Kidney (tissue), 14 donors: ENCODE results near the gene CPZ. TPM values are rescaled to one million over a fixed set of nuclear protein-coding genes. Genes with fewer than 3 reads are reported as not detected.

ENCODE experiments used
- DNase-seq, 5 donors: peaks; one replicate each; pipeline ENCODE4 v3.0.0-alpha.2; 2013 to 2020
- FAIRE-seq: peaks from 2 replicates; lab custom pipeline; 2012; peaks lifted over from hg19 to GRCh38; lab: Jason Lieb, UNC
- H3K27ac ChIP-seq, 2 donors: one replicate each; pipeline ENCODE4 v1.7.0; 2013; ENCODE audit warnings: low read depth in 2 of 2, low read length in 2 of 2, inconsistent platforms in 1 of 2
- H3K27me3 ChIP-seq: one replicate; pipeline ENCODE4 v1.7.1; 2013; ENCODE audit warnings: low read length, inconsistent platforms; ENCODE audit not compliant: control insufficient read depth, insufficient read depth
- H3K36me3 ChIP-seq, 3 donors: one replicate each; pipeline versions ENCODE4 v1.7.0 to v1.7.1; 2013; ENCODE audit warnings: low read length in 3 of 3, control low read depth in 1 of 3, inconsistent platforms in 1 of 3; ENCODE audit not compliant: insufficient read depth in 3 of 3, control insufficient read depth in 2 of 3
- H3K4me1 ChIP-seq, 3 donors: one replicate each; pipeline versions ENCODE4 v1.7.0 to v1.7.1; 2013; ENCODE audit warnings: low read length in 3 of 3, inconsistent platforms in 1 of 3, low read depth in 1 of 3; ENCODE audit not compliant: control insufficient read depth in 2 of 3, insufficient read depth in 2 of 3
- H3K4me3 ChIP-seq, 3 donors: one replicate each; pipeline versions ENCODE4 v1.7.0 to v1.8.1; 2013; ENCODE audit warnings: low read length in 3 of 3, control low read depth in 1 of 3, inconsistent platforms in 1 of 3
- H3K9ac ChIP-seq, 3 donors: one replicate each; pipeline versions ENCODE4 v1.7.0 to v1.7.1; 2013; ENCODE audit warnings: low read length in 3 of 3, control low read depth in 1 of 3, inconsistent platforms in 1 of 3
- H3K9me3 ChIP-seq, 3 donors: one replicate each; pipeline versions ENCODE4 v1.7.0 to v1.7.1; 2013; ENCODE audit warnings: low read length in 3 of 3, control low read depth in 1 of 3, inconsistent platforms in 1 of 3; ENCODE audit not compliant: control insufficient read depth in 2 of 3, insufficient read depth in 1 of 3
- CTCF ChIP-seq: IDR thresholded peaks from 3 replicates; pipeline ENCODE4 v1.5.1; 2012; ENCODE audit warnings: mild to moderate bottlenecking, moderate library complexity, borderline replicate concordance; ENCODE audit not compliant: insufficient read depth; ENCODE audit errors: extremely low read depth
- intact Hi-C: fragments of 100-400 bp; cut with DNase I; formaldehyde crosslinking; loops from one replicate; pipeline ENCODE4 v1.11.1; 2022
- polyA plus RNA-seq: library from polyadenylated mRNA; stranded (reverse); fragments of 350-450 nt; fragmentation: Illumina TruSeq; extraction: RNeasy Lipid Tissue Mini Kit (QIAGEN cat#74804); gene quantifications from one replicate; pipeline ENCODE4 v1.2.3, GENCODE V29; 2014; ENCODE audit warnings: low read depth, low replicate concordance; ENCODE audit not compliant: insufficient read depth
- total RNA-seq: library from RNA; stranded (reverse); fragmentation: NEBNext Ultra II Directional; extraction: Animal tissue kit (Norgen Biotek cat#: 25700); gene quantifications from one replicate; pipeline ENCODE4 v1.2.1, GENCODE V29; 2021
- donor health status: control.
- donor health status: control.
- donor health status: control.
- donor health status: control.
- donor health status: control.
- donor health status: DM: yes; HTN: yes; CAD: no.
- donor health status: Normal renal cell carcinoma (clear cell type).

Gene CPZ
- total and polyA plus RNA-seq, 2 donors from 2014 or later: 1.2 to 2.6 TPM

- intact Hi-C loops: no loop called here
- Histone ChIP-seq H3K36me3 (no peaks in the 10 kb centered on the region), H3K4me1 (peaks cover 0 to 2% (median 0%) of the 10 kb centered on the region in 3 donors), H3K27ac (no peak overlapping the region), H3K9ac (no peak overlapping the region), H3K27me3 (peaks cover 3% of the 10 kb centered on the region), H3K9me3 (no peaks in the 10 kb centered on the region), H3K4me3 (no peak overlapping the region)
- FAIRE-seq (no peak), DNase-seq (no peak)
- TF ChIP-seq CTCF: no peak
These were observed 5.2 kb downstream of the CPZ start for GRCh38 chr4:8597791-8598190.

GRCh38 chr4:8598391-8599090 is 6.0 kb downstream of the CPZ start:
- H3K4me1 ChIP-seq: peaks cover 0 to 2% (median 0%) of the 10 kb centered on the region in 3 donors
- intact Hi-C loops: no loop called here
- H3K36me3 ChIP-seq: no peaks in the 10 kb centered on the region
- no peak overlapping the region for H3K4me3 ChIP-seq
- TF ChIP-seq CTCF: no peak
- H3K9me3 ChIP-seq: no peaks in the 10 kb centered on the region
- no peak overlapping the region for H3K9ac ChIP-seq
- DNase-seq (no peak), FAIRE-seq (no peak)
- no peak overlapping the region for H3K27ac ChIP-seq
- H3K27me3 ChIP-seq: peaks cover 3% of the 10 kb centered on the region

GRCh38 chr4:8599091-8599460 is 6.5 kb downstream of the CPZ start:
- no peaks in the 10 kb centered on the region for H3K36me3 ChIP-seq
- TF ChIP-seq CTCF: no peak
- FAIRE-seq (no peak), DNase-seq (no peak)
- intact Hi-C loops: no loop called here
- no peak overlapping the region for H3K27ac ChIP-seq
- H3K4me1 ChIP-seq: peaks cover 0 to under 1% (median 0%) of the 10 kb centered on the region in 3 donors
- no peaks in the 10 kb centered on the region for H3K27me3 ChIP-seq
- H3K4me3 ChIP-seq: no peak overlapping the region
- H3K9me3 ChIP-seq: no peaks in the 10 kb centered on the region
- no peak overlapping the region for H3K9ac ChIP-seq
